Suppressor macrophage treated with lipopolysaccharide for 1 hour (primary cell): ENCODE measurements around the gene OR2AT4.
"Not testable (repeated sequence)": the region's sequence is repeated elsewhere in the genome, so short reads cannot be mapped to it uniquely, and the experiment has no call there.

ENCODE experiments used
- DNase-seq, 3 donors: peaks; one replicate each; pipeline ENCODE4 v3.0.0-alpha.2; 2020 to 2022

The OR2AT4 gene

GRCh38 chr11:75101424-75102128, 4.9 kb upstream of the OR2AT4 start:
- no peak for DNase-seq

GRCh38 chr11:75100314-75100713, 3.6 kb upstream of the OR2AT4 start:
- DNase-seq = peak; percentile 93 to 97 (median 97)

- DNase-seq = no peak
These were observed 3.0 kb upstream of the OR2AT4 start for GRCh38 chr11:75099635-75100034.

GRCh38 chr11:75098835-75099439, 2.3 kb upstream of the OR2AT4 start:
- DNase-seq = not testable (repeated sequence)

GRCh38 chr11:75098181-75098580, 1.5 kb upstream of the OR2AT4 start:
- not testable (repeated sequence) for DNase-seq

GRCh38 chr11:75097173-75097557, 489 bp upstream of the OR2AT4 start:
- no peak for DNase-seq

GRCh38 chr11:75094382-75094781, 2.3 kb downstream of the OR2AT4 start:
- not testable (repeated sequence) for DNase-seq

- peak; percentile 54 to 59 (median 55) for DNase-seq
These were observed 6.0 kb downstream of the OR2AT4 start for GRCh38 chr11:75090671-75091177.

GRCh38 chr11:75087319-75088305, 9.1 kb downstream of the OR2AT4 start:
- peak; percentile 31 to 71 (median 57) for DNase-seq

GRCh38 chr11:75084883-75085282, 11.8 kb downstream of the OR2AT4 start:
- no peak for DNase-seq

GRCh38 chr11:75083217-75083605, 13.5 kb downstream of the OR2AT4 start:
- no peak for DNase-seq

GRCh38 chr11:75082601-75083216, 14.0 kb downstream of the OR2AT4 start:
- no peak for DNase-seq

- DNase-seq = no peak
These were observed 17.1 kb downstream of the OR2AT4 start for GRCh38 chr11:75079546-75079945.

GRCh38 chr11:75078233-75078632, 18.4 kb downstream of the OR2AT4 start:
- DNase-seq = peak; percentile 24 to 32 (median 26)

GRCh38 chr11:75077316-75077715, 19.4 kb downstream of the OR2AT4 start:
- DNase-seq = peak; percentile 84 to 93 (median 89)

- DNase-seq = peak; percentile 46 to 75 (median 65)
These were observed 20.0 kb downstream of the OR2AT4 start for GRCh38 chr11:75076671-75077070.

- no peak for DNase-seq
These were observed 23.1 kb downstream of the OR2AT4 start for GRCh38 chr11:75073459-75074190.

- no peak for DNase-seq
These were observed 24.1 kb downstream of the OR2AT4 start for GRCh38 chr11:75072582-75072981.

- no peak for DNase-seq
These were observed 27.2 kb downstream of the OR2AT4 start for GRCh38 chr11:75069473-75069872.

GRCh38 chr11:75068993-75069392, 27.7 kb downstream of the OR2AT4 start:
- no peak for DNase-seq

- DNase-seq = no peak
These were observed 28.1 kb downstream of the OR2AT4 start for GRCh38 chr11:75068559-75068958.

- DNase-seq = no peak
These were observed 30.6 kb downstream of the OR2AT4 start for GRCh38 chr11:75066061-75066460.
